Measurements from ENCODE around the gene PITX1.

PITX1 gene

DNA sequence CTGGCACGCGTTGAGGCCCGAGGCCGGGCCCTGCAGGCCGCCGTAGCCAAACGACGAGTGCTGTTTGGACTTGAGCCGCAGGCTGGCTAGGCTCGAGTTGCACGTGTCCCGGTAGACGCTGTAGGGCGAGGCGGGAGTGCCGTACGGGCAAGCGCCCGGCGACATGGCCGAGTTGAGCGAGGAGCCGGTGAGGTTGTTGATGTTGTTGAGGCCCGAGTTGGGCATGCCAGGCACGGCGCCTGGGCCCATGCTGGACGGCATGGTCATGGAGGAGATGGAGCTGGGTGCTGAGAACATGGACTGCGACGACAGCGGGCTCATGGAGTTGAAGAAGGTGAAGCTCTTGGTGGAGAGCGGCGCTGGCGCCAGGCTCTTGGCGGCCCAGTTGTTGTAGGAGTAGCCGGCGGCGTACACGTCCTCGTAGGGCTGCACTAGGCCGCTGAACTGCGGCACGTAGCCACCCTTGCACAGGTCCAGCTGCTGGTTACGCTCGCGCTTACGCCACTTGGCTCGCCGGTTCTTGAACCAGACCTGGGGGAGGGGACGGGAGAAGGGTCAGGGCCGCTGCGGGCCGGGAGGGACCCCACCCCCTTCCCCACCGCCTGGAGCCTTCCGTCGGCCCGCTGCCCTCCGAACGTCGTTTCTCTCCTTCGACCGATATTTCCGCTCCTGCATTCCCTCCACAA lies 5.1 kb downstream of the PITX1 start:
- no peak for DNase-seq

DNA sequence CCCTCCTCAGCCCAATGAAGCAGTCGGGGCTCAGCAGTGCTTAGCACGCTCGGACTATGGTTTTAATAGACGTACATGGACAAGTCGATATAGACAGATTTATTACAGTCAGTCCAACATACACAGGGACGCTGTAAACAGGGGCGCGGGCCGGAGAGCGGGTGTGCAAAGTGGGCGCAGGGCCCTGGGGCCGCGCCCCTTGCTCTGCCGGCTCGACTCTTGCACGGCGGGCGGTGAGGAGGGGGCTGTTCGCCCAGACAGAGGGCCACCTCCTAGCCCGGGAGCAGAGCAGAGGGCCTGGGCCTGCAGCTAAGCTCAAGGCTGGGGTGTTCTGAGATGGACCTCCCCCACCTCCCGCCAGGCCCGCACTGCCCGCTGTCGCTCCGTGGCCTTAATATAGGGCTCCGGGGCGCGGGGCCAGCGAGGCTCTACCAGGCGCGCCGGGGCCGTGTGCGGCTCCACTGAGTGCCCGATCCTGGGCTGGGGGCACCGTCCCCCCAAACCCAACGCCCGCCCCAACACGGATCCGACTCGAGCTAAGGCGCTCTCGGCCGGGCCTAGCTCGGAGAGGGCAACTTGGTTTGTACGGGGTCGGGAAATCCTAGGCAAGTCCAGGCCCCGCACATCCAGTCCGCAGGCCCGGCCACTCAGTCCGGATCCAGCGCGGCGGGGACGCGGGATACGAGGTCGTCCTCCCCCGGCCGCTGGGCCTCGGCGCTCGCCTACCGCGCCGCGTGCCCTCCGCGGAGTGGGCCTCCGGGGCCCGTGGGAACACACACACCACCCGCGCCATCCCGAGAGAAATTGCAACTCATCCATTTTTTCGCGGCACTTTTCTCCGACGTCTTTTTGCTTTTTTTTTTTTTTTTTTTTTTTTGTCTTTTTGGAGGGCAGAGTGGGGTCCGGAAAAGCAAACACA lies 6.1 kb downstream of the PITX1 start:
- DNase-seq = no peak

DNA sequence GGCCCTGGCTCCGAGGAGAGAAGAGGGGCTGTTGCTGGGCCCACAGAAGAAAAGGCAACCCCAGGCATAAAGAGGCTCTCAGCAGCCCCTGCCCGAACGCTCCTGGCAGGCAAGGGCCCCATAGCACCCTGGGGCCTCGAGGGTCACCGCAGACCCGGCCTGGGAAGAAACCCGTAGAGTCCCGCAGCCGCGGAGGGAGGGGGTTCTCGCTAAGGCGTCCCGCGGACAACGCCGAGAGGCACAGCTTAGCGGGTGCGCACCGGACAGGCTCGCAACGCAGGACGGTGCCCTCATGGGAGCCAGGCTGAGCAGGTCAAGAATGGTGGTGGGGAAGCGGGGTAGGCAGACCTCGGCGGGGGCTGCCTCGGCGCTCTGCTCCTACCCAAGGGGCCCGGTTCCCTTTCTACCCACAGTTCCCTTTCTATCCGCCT lies 6.7 kb downstream of the PITX1 start:
- DNase-seq = no peak

DNA sequence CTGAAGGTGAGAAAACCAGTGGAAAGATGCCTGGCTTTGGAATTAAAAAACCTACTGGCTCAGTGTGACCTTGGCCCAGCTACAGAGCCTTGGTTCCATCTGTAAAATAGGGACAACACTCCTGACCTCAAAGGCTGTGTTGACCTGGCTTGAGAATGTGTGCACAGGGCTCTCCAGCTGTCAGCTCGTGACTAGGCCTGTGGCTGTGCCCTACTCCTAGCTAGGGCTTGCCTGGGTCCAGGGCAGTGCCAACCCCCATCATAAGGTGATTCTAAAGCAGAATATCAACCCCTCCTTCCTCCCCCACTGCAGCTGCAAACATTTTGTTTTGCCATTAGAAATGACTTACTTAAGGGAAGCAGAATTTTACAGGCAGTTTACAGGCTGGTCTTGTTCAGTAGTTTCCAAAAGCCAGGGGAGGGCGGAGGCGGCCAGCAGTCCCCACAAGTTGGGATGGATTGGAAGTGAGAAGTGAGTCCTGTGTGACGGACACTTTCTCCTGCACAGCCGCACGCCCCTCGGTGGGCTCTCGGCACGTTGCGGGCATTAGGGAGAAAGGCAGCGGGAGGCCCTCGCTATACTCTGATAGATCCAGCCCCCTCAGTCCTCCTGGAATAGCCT lies 7.3 kb downstream of the PITX1 start:
- DNase-seq = no peak

DNA sequence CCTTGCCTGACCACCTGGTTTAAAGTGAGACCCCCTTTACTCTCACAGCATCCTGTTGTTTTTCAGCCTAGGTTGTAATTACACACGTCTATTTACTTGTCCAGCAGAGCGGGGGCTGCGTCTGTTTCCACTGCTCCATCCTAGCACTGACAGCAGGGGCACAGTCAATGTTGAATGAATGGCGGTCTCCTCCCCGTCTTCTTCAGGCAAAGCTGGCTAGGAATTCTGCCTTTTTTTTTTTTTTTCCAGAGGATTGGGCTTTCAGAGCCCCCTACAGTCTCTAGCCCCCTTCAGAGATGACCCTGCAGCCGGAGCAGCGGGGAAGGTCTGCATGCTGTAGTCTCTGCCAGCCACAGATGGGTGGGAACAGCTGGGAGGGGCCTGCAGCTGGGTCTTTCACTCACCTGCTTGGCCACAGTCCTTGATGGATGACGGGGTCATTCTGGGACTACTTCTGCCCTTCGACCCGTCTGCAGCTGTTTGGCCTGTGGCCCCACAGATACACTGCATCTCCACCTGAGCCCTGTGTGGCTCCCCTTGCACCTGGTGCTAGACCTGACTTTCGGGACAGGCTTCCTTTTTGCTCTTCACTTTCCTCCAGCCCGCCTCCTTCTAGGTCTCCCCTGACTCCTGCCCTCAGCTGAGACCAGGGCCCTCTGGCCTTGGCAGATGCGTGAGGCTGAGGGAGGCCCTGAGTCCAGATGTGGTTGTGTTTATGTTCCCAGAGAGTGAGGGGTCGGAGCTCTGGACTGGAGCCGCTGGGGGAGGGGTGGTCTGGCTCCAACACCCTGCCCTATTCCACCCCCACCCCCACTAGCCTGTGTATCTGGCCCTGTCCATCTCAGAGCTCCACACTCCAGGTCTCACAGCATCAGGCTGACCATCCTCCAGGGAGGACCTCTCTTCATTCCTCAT lies 8.0 kb downstream of the PITX1 start:
- no peak for DNase-seq

DNA sequence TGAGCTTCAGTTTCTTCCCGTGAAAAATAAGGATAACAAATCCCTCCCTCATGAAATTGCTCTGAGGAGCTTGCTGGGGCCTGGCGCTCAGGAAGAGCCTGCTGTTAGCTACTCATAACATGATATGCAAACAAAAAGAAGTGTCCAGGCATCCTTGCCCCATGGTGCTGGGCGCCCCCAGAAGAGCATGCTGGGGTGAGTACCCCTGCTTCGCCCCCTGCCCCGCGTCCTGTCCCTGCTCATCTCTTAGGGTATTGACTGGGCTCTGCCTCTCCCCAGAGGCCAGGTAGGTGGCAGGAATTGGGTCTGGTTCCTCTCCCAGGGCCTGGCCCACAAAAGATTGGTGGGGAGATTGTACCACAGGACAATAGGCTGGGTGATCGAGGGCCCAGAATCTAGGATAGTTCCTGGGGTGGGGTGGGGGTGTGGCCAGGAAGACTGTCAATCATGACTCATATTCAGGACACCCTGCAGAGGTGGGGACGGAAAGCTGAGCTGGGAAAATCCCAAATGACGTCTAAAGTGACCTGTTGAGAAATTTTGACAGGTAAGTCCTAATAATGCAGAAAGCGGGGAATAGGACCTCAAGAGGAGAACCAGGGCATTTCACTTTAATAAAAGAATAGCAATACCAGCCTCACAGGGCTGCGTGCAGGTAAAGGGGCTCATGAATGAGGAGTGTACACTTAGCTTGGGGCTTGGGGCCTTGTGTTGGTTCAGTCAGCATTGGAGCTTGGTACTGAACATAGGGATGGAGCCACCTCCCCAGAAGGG lies 8.9 kb downstream of the PITX1 start:
- DNase-seq = no peak

DNA sequence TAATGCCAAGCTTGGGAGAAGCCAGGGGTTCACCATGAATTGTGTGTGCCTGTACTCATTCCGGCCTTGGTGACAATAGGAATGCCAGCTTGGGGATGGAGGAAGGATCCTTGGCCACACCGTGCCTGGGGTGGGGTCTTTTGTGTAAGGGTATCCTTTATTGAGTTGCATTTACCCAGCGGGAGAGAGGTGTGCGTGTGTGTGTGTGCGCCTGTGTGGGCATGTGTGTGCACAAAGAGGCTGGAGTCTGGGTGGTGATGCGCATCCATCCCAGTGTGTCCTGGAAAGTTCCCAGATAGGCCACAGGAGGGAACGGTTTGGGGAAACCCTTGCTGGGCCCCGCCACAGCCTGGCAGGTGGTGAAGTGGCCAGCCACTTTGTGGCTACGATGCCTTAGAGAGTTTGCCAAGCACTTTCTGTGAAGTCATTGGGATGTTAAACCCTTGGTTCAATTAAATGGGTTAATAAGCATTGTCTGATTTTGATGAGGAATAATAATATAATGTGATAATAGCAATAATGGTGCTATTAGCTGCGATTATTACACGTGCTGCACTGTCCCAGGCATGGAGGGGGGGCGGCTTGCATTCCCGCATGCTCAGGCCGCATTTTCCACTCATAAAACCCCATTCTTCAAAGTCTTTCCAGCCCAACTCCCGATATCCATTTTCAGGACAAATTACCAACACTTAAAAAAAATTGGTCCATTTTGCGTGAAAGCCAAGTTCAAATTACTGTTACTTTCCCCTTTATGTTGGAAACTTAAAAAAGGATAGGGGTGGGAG lies 13.7 kb downstream of the PITX1 start:
- DNase-seq = no peak

DNA sequence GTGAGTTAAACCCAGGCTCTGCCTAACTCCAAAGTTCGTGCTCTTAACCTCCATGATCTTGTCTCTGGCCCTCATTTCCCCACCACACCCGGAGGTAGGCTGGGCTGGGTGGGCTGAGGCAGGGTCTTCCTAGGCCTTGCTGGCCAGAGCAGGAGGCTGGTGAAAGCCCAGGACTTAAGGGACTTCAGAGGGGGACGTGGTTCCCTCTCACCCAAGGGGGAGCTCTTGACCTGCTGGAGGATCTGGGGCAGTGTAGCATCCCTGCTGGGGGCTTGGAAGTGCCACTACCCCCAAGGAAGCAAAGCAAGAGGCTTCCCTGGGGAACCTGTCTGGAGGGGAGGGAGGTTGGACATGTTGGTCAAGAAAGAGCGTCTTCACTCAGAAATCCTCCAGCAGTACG lies 14.7 kb downstream of the PITX1 start:
- no peak for DNase-seq

DNA sequence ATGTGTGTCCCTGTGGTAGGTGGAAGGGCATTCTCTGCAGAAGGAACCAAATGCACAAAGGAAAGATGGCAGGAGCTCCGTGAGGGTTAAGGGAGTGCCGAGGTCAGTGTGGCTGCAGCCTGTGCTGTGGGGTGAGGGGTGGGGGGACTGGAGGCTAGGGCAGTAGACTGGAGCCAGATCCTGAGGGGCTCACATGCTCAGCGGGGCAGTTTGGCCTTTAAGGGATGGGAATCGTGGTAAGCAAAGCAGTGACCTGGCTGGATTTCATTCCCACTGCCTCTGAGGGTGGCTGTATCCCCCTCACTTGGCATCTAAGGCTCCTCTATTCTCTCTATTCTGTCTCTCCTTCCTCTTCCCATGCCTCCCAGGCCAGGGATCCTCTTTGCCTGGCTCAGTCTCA lies 15.6 kb downstream of the PITX1 start:
- no peak for DNase-seq

DNA sequence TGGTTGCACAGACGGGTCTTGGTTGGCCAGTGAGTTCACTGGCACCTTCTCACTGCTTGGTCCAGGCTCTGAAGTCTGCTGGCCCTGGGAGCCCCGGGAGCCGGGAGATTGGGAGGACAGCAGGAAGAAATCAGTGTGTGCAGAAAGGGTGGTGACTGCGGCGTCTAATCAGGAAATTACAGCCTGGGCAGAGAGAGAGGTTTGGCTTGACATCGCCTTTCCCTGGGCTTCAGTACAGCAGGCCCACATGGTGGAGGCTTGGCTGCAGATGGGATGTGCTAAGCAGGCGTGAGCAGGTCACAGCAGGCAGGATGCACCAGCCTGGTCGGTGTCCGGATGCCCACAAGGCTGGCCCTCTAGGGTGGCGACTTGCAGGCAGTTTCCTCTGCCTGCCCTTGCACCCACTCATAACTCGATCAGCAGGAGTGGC lies 17.2 kb downstream of the PITX1 start:
- DNase-seq = no peak

DNA sequence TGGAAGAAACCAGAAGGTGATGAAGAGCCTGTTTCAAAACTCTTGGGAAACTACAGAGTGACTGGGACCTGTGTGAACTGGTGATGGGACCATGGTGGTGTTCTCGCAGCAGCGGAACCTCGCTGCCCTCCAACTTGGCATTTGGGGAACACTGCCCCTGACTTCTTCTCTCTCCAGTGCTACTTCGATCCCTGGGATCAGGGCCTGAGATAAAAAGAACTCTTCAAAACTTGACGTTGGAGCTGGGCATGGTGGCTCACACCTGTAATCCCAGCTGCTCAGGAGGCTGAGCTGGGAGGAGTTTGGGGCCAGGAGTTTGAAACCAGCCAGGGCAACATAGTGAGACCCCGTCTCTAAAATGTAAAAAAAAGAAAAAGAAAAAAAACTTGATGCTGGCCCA lies 18.1 kb downstream of the PITX1 start:
- DNase-seq = no peak

DNA sequence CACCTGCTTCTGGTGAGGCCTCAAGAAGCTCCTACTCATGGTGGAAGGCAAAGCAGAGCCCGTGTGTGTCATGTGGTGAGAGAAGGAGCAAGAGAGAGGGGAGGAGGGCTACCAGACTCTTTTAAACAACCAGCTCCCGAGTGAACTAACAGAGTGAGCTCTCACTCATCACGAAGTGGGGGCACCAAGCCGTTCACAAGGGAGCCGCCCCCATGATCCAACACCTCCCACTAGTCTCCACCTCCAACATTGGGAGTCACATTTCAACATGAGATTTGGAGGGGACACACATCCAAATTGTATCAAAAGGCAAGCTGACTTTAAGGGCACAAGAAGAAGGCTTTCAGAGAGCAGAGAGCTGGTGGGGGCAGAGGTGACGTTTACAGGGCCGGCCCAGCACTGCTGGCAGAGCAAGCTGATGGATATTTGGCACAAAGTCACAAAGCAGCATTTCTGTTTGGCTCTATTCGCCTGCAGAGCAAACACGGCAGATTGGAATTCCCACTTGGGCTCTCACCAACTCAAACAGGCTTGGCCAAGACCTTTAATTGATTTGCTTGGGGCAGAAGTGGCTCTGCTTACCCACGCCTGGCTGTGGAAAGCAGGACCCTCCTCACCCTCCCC lies 20.0 kb downstream of the PITX1 start:
- DNase-seq = no peak

DNA sequence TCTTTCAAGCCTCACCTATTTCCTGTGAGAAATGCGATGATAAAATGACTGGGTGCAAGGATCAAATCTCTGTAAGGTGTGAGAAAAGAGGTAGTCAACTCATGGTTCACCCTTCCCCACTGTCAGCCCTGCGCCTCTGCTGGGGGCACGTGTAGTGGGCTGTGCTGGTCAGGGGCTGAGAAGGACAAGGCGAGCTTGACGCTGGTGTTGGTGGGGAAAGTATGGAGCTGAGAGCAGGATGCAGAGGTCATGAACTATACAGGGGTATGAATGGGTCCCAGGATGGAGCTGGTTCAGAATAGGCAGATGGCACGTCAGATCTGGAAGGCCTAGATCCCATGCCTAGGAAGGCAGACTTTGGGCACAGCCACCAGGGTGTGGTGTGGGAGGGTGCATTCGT lies 20.6 kb downstream of the PITX1 start:
- DNase-seq = no peak

DNA sequence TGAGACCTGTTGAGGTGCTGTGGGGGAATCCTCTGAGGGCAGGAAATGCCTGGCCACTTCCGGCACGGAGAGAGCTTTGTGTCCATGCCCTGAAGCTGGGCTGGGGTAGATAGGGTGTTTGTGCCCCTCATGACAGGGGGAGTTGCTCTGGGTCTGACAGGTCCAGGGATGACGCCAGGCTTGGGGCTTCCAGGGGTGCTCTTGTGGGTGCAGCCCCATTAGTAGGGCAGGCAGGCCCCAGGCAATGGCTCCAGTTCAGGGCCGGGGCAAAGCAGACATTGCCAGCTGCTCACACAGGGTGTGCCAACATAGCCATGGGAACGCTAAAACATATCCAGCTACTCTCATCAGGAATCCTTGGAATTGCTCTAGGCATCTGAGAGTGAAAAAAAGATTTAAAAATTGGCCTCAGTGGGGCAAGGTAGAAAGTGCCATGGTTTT lies 21.1 kb downstream of the PITX1 start:
- no peak for DNase-seq

DNA sequence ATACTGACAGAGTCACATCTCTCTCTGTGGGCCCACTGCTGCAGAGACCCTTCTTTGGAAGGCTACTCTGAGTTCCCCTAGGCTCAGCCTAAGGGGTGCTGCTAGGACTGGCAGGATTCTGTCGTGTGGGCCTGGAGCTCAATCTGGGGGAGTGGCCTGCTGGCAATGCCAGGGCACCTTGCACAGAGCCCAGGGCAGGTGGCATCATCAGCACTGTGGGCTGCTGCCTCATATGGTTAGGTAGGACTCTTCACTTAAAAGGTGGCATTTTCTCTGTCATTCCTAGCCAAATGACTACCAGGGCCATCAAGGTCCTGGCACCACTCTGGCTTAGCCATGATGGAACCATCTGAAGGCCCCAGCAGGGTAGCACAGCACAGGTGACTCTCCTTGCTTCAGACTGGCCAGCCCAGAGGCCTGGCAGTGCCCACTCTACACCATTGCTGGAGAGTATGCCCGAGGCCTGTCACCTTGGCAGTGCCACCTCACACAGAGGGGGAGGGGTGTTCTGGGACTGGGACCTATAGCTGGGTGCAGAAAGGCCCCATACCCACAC lies 21.9 kb downstream of the PITX1 start:
- DNase-seq = no peak

DNA sequence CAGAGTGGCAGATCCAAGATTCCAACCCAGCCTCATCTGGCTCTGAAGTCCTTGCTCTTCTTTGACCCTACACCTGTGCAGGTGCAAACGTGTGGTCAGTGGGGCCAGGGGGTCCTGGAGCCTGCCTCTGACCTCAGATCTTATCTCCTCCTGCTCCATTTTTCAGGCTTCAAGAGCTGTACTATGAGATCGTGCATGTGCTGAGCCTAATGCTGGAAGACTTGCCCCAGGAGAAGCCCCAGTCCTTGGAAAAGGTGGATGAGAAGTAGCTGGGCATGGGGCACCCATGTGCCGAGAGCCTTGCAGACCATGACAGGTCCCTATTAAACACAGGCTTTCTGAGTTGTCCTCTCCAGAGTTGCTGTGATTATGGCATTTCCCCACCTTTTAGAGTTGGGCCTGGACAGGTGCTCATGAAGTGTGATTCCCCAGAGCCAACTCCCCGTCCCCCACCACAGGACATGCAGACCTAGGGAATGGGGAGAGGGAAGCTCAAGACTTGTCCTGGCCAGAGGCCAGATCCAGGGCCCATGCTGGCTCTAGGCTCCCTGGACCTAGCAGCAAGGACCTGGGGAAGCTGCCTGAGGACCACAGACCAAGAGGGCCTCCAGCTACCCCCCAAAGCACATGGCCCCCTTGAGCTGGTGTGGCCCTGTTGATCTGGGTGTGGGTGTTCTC lies 22.5 kb downstream of the PITX1 start:
- DNase-seq = no peak

DNA sequence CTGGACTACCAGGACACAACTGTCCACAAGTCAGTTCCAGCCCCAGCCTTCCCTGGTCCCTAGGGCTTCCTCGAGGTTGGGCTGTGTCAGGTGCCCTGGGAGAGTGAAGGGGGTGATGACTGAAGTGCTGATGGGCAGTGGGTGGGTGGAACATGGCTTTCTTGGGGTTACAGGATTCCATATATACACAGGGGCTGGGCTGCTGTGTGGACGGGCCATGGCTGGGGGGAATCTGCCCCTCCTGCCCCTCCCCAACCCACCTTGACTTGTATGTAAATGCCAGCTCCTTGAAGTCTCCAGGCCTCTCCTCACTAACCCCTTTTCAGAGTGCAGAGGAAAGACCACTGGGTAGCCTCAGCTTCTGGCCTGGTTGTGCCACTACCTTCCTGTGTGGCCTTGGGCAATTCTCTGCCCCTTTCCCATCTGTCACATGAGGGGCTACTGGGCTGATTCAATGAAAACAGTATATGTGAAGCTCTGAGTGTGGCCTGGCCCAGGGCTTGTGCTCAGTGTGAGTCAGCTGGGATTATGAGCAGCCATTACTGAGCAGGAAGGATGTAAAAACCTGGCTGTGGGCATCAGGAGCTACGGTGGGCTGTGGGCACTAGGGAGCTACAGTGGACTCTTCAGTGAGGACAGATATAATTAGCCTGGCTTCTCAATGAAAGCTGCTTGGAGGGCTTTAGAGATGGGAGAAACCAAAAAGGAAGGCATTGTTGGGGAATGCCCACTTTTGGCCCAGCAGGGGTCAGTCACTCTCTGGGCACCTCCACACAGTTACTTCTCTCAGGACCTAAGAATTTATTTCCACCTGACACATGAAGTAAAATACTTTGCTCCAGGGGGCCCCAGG lies 23.3 kb downstream of the PITX1 start:
- no peak for DNase-seq
